Caco-2 (cell line): ENCODE measurements around the gene BEAN1. TPM values are rescaled to one million over a fixed set of nuclear protein-coding genes. Genes with fewer than 3 reads are reported as not detected.

ENCODE experiments used
- BruUV-seq: library from RNA; stranded (reverse); fragments of 400-500 nt; replicated peaks from 2 replicates; lab custom pipeline; 2021; lab: Mats Ljungman, UMichigan
- CTCF ChIA-PET: fragments of 300-600 bp; sonication (Branson Sonifier 250); formaldehyde crosslinking; loops from one replicate; lab custom pipeline; 2022; ENCODE audit warnings: antibody characterized with exemption; lab: Charles Lee
- POLR2A ChIA-PET: fragments of 300-600 bp; sonication (Branson Sonifier 250); formaldehyde crosslinking; loops from one replicate; lab custom pipeline; 2022; ENCODE audit warnings: antibody characterized with exemption; lab: Charles Lee
- DNase-seq, 2 experiments: peaks; one replicate each; pipeline versions ENCODE4 v3.0.0 to v3.0.0-alpha.2; 2020 to 2022
- H3K27me3 ChIP-seq: replicated peaks from 2 replicates; pipeline ENCODE4 v1.6.0; 2011; ENCODE audit warnings: low read length; ENCODE audit not compliant: control insufficient read depth, insufficient read depth
- H3K36me3 ChIP-seq: 2 replicates; pipeline ENCODE4 v1.5.1; 2011; ENCODE audit warnings: low read length; ENCODE audit not compliant: control insufficient read depth, insufficient read depth
- H3K4me1 ChIP-seq: fragments of 250-450 bp; sonication (Bioruptor Pico); 2 replicates; pipeline ENCODE4 v1.5.1; 2020; ENCODE audit warnings: mild to moderate bottlenecking
- H3K4me3 ChIP-seq: 2 replicates; pipeline ENCODE4 v1.5.1; 2011; ENCODE audit warnings: low read depth, mild to moderate bottlenecking, control low read depth, low read length
- H3K9me3 ChIP-seq: fragments of 250-450 bp; sonication (Bioruptor Pico); 2 replicates; pipeline ENCODE4 v1.5.1; 2020; ENCODE audit warnings: mild to moderate bottlenecking, moderate library complexity
- H3K27ac Mint-ChIP-seq: one replicate; pipeline ENCODE4 v1.8.0; 2022; ENCODE audit warnings: mixed read lengths; ENCODE audit not compliant: unreplicated experiment
- H3K27me3 Mint-ChIP-seq: one replicate; pipeline ENCODE4 v1.8.0; 2022; ENCODE audit warnings: mixed read lengths; ENCODE audit not compliant: insufficient read depth, unreplicated experiment
- H3K36me3 Mint-ChIP-seq: one replicate; pipeline ENCODE4 v1.8.0; 2022; ENCODE audit warnings: mild to moderate bottlenecking, mixed read lengths; ENCODE audit not compliant: insufficient read depth, unreplicated experiment
- H3K4me1 Mint-ChIP-seq: one replicate; pipeline ENCODE4 v1.8.0; 2022; ENCODE audit warnings: low read depth, mixed read lengths; ENCODE audit not compliant: unreplicated experiment
- H3K4me3 Mint-ChIP-seq: one replicate; pipeline ENCODE4 v1.8.0; 2022; ENCODE audit warnings: mild to moderate bottlenecking, moderate library complexity, mixed read lengths; ENCODE audit not compliant: unreplicated experiment
- H3K9me3 Mint-ChIP-seq: one replicate; pipeline ENCODE4 v1.8.0; 2022; ENCODE audit warnings: mixed read lengths; ENCODE audit not compliant: unreplicated experiment
- intact Hi-C: fragments of 100-400 bp; cut with micrococcal nuclease; formaldehyde crosslinking; loops from one replicate; pipeline ENCODE4 v1.10.0; 2022; ENCODE audit not compliant: unreplicated experiment
- total RNA-seq: library from RNA; stranded (reverse); gene quantifications from 2 replicates; pipeline ENCODE4 v1.2.3, GENCODE V29; 2022
- TF ChIP-seq, protein P1 (sequence below), 2 experiments: fragments of 200-600 bp in 1 of 2; IDR thresholded peaks; 1 replicate in 1 of 2; 2 replicates in 1 of 2; pipeline versions ENCODE4 v1.5.1 to v1.8.0; 2011 to 2022; ENCODE audit warnings: antibody characterized with exemption in 1 of 2, control low read depth in 1 of 2, inconsistent platforms in 1 of 2, low read depth in 1 of 2, low read length in 1 of 2, mild to moderate bottlenecking in 1 of 2, moderate library complexity in 1 of 2; ENCODE audit not compliant: insufficient read depth in 1 of 2, severe bottlenecking in 1 of 2, unreplicated experiment in 1 of 2

Gene BEAN1
- total RNA-seq, 1 experiment from 2014 or later: not detected

DNA sequence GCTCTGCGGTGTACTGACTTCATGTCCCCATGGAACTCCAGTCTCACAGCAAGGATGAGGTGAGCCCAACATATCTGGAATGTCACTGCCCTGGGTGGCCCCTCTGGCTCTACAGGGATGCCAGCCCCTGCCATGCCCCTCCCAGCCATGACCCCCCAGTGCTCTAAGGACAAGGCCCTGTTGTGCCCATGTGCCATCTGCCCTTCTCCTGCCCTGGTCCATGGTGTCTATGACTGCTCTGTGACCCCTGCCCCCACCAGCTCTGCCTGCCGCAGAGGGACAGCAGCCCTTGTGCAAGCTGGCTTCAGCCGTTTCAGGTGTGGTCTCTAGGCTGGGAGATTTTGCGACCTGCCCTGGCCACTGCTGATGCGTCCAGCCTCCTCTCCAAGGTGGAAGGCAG lies 82.5 kb downstream of the BEAN1 start:
- intact Hi-C loops: no loop called here
- peaks cover 7% of the 10 kb centered on the region for H3K36me3 Mint-ChIP-seq
- H3K27ac Mint-ChIP-seq: no peak overlapping the region

DNA sequence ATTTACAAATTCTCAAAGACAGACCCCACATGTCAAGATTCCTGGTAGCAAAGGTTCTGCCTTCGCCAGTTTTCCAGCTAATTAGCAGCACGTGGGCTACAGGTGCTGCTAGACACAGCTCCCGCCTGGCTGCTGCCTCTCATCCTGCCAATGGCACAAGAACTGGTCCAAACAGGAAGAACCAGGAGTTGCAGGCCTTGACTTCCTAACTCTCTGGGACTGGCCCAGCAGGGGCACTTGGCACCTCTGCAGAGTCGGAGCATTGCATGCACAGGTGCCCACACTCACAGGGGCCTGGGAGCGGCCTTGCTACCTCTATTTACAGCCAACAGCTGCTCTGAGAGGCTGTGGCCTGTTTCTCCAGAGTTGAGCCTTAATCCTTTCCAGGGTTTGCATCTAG lies 83.2 kb downstream of the BEAN1 start:
- H3K4me3 ChIP-seq: no peak overlapping the region

More for the DNA sequence above, 82.5 kb downstream of the BEAN1 start:
- Mint-ChIP-seq H3K4me3 (no peak overlapping the region), H3K4me1 (peaks cover 19% of the 10 kb centered on the region), H3K27me3 (no peaks in the 10 kb centered on the region), H3K9me3 (no peaks in the 10 kb centered on the region)
- Histone ChIP-seq H3K9me3 (no peaks in the 10 kb centered on the region), H3K4me3 (no peak overlapping the region), H3K4me1 (peaks cover 24% of the 10 kb centered on the region), H3K27me3 (no peaks in the 10 kb centered on the region), H3K36me3 (peaks cover 1% of the 10 kb centered on the region)
- TF ChIP-seq, protein P1, sequence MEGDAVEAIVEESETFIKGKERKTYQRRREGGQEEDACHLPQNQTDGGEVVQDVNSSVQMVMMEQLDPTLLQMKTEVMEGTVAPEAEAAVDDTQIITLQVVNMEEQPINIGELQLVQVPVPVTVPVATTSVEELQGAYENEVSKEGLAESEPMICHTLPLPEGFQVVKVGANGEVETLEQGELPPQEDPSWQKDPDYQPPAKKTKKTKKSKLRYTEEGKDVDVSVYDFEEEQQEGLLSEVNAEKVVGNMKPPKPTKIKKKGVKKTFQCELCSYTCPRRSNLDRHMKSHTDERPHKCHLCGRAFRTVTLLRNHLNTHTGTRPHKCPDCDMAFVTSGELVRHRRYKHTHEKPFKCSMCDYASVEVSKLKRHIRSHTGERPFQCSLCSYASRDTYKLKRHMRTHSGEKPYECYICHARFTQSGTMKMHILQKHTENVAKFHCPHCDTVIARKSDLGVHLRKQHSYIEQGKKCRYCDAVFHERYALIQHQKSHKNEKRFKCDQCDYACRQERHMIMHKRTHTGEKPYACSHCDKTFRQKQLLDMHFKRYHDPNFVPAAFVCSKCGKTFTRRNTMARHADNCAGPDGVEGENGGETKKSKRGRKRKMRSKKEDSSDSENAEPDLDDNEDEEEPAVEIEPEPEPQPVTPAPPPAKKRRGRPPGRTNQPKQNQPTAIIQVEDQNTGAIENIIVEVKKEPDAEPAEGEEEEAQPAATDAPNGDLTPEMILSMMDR (IDR thresholded peaks at IDR 0.05; ENCODE audit: insufficient read depth in 1 of 2, low read depth in 1 of 2, low read length in 1 of 2, severe bottlenecking in 1 of 2, unreplicated experiment in 1 of 2): no peak
- POLR2A ChIA-PET: no interaction called here
- CTCF ChIA-PET: no interaction called here
- no peak for DNase-seq
- no TSS peak for BruUV-seq

GRCh38 chr16:66510711-66511601 lies 83.9 kb downstream of the BEAN1 start:
- peaks cover 24% of the 10 kb centered on the region for H3K4me1 ChIP-seq
- CTCF ChIA-PET: no interaction called here

More for the DNA sequence above, 83.2 kb downstream of the BEAN1 start:
- Mint-ChIP-seq H3K36me3 (peaks cover 7% of the 10 kb centered on the region), H3K4me1 (peaks cover 24% of the 10 kb centered on the region), H3K27me3 (no peaks in the 10 kb centered on the region), H3K4me3 (no peak overlapping the region), H3K27ac (no peak overlapping the region), H3K9me3 (no peaks in the 10 kb centered on the region)
- CTCF ChIA-PET: no interaction called here
- no TSS peak for BruUV-seq
- Histone ChIP-seq H3K36me3 (peaks cover 1% of the 10 kb centered on the region), H3K27me3 (no peaks in the 10 kb centered on the region), H3K9me3 (no peaks in the 10 kb centered on the region), H3K4me1 (peaks cover 24% of the 10 kb centered on the region)
- no peak for DNase-seq
- TF ChIP-seq, protein P1 (IDR thresholded peaks at IDR 0.05; ENCODE audit: insufficient read depth in 1 of 2, low read depth in 1 of 2, low read length in 1 of 2, severe bottlenecking in 1 of 2, unreplicated experiment in 1 of 2): no peak
- POLR2A ChIA-PET: no interaction called here
- intact Hi-C loops: no loop called here

More at GRCh38 chr16:66510711-66511601, 83.9 kb downstream of the BEAN1 start:
- TF ChIP-seq, protein P1 (IDR thresholded peaks at IDR 0.05; ENCODE audit: insufficient read depth in 1 of 2, low read depth in 1 of 2, low read length in 1 of 2, severe bottlenecking in 1 of 2, unreplicated experiment in 1 of 2): no peak
- Histone ChIP-seq H3K4me3 (no peak overlapping the region), H3K27me3 (no peaks in the 10 kb centered on the region), H3K36me3 (peaks cover 1% of the 10 kb centered on the region), H3K9me3 (no peaks in the 10 kb centered on the region)
- Mint-ChIP-seq H3K4me3 (no peak overlapping the region), H3K27me3 (no peaks in the 10 kb centered on the region), H3K4me1 (peaks cover 26% of the 10 kb centered on the region), H3K27ac (no peak overlapping the region), H3K9me3 (no peaks in the 10 kb centered on the region), H3K36me3 (peaks cover 7% of the 10 kb centered on the region)
- DNase-seq: no peak
- no TSS peak for BruUV-seq
- POLR2A ChIA-PET: no interaction called here
- intact Hi-C loops: no loop called here
